Kidney tubule cell (primary cell): ENCODE data around the gene ISX.
A peak's percentile ranks its signal among the peaks of the same experiment; 100 is the strongest.
"Not testable (repeated sequence)": the region's sequence is repeated elsewhere in the genome, so short reads cannot be mapped to it uniquely, and the experiment has no call there.

ENCODE experiments used
- DNase-seq: peaks from one replicate; pipeline ENCODE4 v3.0.0-alpha.2; 2018; ENCODE audit warnings: low spot score

Gene ISX

DNA sequence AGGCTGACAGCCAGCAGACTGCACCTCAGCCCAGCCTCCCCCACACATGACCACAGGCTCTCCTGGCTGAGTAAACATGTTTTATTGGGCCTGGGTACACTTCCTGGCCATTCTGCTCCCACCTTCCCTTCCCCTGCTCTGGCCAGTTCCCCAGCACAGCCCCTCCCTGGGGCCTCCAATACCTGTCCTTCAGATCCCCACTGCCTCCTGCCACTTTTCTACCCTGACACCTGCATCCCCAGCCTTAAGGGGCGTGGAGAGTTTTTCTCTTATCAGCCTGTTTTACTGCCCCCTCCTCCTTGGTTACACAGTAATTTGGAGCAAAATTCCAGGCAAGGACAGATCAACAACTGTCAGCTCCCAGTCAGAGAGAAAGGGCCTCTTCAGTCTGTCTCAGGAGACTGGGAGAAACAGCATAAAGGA lies at the start of gene ISX:
TSS of gene ISX (plus strand) at position 363 of the 423 bp plus-strand sequence. CDS start 930 bp downstream, outside the sequence.
- no peak for DNase-seq

DNA sequence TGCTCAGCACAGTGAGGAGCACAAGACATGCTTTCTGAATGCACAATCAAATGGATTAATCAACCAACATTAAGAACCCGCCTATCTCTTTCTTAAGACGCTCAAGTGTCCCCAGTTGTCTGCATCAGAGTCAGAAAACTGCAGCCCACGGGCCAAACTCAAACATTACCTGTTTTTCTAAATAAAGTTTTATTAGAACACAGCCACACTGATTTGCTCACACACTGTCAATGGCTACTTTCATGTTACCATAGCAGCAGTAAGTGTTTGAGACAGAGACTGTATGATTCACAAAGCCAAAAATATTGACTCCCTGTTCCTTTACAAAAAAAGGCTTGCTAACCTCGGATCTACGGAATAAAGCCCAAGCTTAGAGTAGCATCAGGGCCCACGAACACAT lies 49.0 kb upstream of the ISX start:
- DNase-seq, result no peak

DNA sequence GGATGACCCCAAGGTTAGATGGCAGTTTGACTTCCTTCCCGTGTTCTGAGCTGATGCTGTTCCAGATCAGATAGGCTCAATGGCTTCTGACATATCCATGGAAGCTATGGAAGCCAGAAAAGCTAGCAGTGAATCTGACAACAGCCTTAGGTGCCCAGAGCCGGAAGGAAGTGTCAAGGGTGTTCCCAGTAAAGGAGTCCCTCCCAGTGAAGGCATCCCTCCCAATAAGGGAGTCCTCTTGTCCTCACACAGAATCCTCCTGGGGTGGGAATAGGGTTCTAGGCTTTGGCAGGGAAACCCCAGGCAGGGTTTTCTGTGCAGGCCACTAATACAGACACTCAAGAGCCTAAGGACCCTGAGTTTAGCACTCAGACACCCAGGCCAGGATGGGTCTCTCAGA lies 47.0 kb upstream of the ISX start:
- no peak for DNase-seq

DNA sequence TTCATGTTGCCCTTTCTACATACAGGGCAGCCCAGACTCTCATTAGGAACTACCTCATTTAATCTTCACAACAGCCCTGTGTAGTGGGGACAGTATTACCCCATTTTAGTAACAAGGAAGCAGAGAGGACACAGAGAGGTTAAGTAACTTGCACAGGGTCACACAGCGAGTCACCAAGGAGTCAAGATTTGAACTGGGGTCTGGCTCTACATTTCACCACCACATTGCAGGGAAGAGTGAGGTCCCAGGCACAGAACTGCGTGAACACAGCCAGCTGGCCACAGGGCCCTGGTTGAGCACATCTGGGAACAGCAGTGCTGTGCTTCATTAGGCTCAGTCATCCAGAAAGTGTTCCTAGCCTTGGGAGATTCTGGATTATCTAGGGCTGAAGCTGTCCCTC lies 45.4 kb upstream of the ISX start:
- no peak for DNase-seq

DNA sequence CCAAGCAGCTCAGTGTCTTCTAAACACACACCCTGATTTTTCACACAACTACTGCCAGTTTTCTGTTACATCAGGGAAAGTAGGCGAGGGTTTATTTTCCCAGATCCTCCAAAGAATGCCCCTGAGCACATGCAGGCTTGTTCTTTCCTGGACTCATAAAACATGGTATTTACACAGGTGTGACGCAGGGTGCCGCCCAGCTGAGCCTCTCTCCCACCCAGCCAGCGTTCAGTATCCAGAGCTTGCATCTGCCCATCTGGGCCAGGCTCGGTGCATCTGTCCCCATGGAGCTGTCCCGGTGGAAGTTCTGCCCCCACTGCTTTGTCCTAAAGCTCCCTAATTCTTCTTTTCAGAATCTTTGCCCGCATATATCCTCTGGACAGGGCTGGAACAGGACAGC lies 44.8 kb upstream of the ISX start:
- no peak for DNase-seq

DNA sequence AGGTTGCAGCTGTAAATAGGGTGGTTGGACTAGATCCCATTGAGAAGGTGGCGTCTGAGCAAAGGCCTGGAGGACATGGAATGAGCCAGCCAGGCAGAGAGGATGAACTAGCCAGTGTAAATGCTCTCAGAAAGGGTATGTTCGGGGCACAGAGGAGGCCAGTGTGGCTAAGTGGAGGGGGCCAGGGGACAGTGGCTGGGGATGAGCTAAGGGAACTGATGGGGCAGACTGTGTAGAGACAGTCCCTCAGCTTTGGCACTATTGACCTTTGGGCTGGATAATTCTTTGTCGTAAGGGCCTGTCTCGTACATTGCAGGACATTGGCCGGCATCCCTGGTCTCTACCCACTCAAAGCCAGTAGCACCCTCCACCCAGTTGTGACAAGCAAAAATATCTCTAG lies 43.7 kb upstream of the ISX start:
- DNase-seq, result no peak

DNA sequence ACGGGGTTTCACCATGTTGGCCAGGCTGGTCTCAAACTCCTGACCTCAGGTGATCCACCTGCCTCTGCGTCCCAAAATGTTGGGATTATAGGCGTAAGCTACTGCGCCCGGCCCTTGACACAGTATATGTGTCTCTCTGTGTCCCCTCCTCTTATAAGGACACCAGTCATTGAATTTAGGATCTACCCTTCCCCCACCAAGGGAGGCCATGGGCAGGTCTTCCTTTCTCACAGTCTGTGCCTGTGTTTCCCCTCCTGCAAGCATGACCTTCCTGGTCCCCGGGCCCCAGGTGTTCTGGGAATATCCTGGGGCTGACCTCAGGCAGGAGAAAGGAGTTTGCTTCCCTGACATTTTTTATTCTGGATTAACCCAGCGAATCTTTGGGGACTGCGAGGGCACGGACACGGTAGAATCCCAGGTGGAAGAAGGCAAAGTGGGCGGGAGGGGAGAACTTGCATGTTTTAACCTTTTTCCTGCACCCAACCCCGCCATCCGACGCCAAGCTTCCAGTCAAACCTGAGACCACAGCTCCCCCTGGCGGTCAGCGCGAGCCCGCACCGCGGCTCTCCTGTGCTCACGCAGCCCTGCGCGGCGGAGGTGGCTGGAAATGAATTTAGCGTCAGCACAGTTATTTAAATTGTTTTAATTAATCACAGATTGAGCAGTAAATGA lies 42.1 kb upstream of the ISX start:
- DNase-seq, result peak; percentile 68

DNA sequence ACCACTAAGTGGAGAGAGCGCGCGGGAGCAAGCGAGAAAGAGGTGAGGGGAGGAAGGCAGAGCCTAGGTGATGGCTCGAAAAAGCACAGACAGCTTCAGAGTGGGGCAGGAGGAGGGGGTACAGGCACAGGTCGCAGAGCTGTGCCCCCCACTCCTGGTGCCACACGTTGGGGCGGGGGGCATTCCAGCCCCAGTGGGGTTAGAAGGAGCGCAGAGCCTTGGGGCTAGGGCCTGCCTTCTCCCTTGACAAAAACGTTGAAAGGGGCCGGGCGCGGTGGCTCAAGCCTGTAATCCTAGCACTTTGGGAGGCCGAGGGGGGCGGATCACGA lies 41.6 kb upstream of the ISX start:
- no peak for DNase-seq

DNA sequence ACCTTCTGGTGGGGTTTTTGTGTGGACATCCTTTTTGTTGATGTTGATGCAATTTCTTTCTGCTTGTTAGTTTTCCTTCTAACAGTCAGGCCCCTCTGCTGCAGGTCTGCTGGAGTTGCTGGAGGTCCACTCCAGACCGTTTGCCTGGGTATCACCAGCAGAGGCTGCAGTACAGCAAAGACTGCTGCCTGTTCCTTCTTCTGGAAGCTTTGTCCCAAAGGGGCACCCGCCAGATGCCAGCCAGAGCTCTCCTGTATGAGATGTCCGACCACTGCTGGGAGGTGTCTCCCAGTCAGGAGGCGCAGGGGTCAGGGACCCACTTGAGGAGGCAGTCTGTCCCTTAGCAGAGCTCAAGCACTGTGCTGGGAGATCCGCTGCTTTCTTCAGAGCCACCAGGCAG lies 35.8 kb upstream of the ISX start:
- not testable (repeated sequence) for DNase-seq

DNA sequence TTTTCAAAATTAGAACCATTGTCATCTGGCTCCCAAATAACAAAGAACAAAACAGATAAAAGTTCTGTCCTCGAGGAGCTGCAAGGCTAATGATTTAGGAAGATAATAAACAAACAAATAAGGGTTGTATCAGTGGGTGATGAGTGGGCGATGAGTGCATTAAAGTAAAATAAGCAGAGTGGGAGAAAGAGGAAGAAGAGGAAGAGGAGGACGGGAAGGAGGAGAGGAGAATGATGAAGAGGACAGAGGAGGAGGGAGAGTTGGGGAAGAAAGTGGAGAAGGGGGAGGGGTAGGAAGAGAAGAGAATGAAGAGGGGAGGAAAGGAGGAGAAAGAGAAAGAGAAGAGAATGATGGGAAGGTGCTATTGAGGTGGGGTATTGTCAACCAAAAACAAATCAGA lies 33.4 kb upstream of the ISX start:
- DNase-seq, result no peak

DNA sequence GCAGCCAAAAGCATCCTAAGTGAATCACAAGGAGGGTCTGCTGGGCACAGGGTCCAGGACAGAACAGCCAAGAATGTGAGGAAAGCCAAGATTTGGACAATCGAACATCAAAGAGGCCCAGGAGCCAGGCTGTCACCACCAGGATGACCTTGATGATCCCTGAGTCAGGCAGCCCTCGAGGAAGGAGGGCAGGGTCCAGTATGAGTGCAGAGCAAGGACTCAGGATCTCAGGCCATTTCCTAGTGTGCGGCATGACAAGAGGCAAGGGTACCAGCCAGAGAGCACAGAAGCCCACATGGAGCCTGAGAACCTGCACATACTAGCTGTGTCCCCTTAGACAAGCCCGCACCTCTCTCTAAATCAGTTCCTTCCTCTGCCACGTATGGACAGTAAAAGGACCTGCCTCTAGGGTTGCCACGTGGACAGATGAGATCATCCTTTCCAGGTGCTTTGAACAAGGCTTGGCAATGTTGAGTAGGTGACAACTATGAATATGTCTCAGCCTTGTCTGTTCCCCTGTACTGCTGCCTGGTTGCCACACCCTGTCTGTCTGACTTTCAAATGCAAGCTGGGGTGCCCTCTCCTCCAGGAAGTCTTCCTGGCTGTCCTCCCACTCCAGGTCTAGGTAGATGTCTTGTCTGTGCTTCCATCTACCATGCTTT lies 32.2 kb upstream of the ISX start:
- DNase-seq, result no peak

DNA sequence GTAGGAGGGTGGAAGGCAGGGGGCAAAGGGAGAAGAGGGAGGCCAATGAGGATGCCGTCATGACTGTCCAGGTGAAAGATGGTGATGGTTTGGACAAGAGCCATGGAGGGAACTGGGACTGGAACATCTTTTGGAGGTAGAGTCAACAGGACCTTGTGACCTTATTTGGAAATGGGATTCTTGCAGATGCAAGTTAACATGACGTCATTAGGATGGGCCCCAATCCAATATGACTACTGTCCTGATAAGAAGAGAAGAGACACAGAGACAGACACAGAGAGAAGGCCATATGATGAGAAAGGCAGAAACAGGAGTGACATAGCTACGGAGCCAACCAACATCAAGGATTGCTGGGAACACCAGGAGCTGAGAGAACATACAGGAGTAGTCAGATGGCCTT lies 31.0 kb upstream of the ISX start:
- no peak for DNase-seq

DNA sequence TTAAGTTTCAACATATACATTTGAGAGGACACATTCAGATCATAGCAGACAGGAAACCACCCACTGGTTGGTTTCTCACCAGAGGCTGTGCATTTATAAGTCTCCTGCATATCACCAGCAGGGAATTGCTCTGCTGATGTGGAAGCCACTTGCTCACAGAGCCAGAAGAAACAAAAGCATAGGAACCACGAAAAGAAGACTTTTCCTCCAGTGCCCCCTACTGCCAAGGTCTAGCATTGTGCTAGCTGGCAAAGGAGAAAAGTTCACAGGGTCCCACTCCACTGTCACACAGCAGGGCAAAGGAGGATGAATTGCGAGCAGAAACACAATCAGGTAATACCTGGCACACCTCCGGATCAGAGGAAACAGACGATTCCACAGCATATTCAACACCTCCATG lies 28.9 kb upstream of the ISX start:
- DNase-seq, result peak; percentile 25

DNA sequence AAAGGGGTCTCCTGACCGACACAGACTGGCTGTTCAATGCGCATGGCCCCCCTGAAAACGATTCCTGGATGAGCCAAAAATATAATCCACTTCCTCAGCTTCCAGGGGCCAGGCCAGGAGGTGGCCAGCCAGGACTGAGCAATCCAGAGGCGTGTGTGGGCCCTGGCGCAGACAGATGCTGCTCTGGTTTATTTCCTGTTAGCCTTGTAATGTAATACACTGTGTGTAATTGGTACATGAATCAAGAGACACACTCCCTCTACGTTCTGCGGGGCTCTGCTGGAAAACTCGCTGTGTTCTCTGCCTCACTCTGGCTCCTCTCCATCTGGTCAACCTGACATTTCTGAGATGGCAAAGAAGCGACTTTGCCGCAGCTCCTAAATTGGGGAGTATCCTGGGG lies 26.3 kb upstream of the ISX start:
- DNase-seq, result peak; percentile 60

DNA sequence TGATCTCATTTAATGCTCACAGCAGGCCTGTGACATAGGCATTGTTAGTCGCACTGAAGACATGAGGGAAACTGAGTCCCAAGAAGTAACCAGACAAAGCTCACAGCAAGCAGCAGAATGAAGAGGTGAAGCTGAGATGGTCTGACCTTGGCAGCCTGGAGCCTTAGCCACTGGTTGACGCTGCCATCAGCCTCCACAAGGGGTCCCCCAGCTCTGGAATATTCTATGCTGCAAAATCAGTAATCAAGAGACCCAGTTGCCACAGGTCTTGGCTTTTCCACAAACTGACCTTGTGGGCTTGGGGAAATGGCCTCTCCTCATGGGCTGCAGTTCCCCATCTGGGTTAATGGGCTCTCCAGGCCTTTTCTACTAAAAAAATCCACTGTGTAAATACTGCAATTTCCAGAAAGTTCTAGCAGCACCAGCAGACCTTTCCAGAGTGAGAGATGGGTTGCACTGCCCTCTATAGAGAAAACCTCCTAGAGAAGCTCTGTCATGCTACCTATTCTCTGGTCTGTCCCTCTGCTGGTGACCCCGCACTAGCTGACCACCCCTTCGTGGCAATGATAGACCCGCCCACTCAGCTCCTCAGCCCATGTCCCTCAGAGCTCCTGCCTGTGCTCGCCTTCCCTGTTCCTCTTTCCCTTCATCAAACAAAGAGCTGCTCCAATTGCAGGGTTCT lies 22.6 kb upstream of the ISX start:
- DNase-seq, result no peak

DNA sequence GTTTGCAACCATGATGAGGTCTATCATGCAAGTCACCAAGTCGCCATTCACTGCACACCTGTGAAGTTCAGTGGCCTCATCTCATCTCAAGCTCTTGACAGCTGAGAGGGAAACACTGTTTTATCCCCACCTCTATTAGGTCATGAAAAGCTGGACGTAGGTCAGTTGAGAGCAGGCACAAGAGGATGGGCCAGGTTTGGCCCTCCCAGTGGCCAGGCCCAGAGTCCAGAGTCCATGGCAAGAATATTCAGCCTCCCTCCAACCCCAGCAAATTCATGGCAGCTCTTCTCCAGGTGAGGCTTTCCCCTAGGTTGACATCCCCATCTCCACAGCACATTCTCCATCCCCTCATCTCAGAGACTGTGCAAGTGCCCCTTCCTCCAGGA lies 22.0 kb upstream of the ISX start:
- DNase-seq, result no peak

DNA sequence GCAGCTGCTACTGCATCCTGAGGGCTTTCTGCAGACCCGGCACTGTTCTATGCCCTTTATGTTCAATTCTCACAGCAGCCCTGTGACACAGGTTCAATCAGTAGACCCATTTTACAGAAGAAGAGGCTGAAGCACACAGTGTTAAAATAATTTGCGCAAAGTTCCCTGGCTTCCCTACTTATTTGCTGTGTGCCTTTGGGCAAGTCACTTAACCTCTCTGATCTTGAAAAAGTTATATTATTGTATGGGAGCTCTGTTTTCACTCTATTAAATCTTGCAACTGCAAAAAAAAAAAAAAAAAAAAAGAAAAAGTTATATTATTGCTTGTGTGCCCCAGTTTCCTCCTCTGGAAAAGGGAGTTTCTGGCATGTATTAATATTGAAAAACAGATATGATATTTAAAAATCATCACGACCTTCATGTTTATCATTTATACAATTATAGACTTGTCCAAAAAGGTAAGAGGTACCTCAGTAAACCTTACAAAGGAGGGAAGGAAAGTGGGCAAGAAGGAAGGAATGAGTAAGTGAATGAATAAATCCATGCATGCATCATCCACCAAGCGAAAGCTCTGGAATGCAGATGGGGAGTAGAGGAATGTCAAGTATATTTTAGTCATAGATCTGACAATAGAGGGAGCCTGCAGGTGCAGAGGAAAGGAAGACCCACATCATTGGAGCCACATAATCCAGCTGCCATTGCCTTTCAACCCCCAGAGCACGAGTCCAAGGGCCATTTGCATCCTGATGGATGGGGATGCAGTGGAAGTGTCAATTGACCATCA lies 21.2 kb upstream of the ISX start:
- peak; percentile 64 for DNase-seq

DNA sequence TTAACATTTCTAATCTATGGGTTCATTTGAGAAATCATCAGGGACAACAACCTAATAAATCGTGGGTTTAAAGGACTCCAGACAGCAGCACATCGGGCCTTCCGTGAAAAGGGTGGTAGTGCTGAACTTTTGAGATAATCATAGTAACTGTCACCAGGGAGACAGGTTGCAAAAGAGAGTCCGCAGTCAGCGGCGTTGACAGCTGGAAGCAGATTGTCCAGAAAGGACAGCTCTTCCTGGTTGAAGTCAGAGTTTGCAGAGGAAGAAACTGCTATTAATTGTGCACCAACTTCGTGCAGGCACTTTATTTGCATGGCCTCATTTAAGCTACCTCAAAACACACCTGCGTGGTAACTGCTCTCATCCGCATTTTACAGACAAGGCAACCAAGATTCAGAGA lies 20.5 kb upstream of the ISX start:
- no peak for DNase-seq

DNA sequence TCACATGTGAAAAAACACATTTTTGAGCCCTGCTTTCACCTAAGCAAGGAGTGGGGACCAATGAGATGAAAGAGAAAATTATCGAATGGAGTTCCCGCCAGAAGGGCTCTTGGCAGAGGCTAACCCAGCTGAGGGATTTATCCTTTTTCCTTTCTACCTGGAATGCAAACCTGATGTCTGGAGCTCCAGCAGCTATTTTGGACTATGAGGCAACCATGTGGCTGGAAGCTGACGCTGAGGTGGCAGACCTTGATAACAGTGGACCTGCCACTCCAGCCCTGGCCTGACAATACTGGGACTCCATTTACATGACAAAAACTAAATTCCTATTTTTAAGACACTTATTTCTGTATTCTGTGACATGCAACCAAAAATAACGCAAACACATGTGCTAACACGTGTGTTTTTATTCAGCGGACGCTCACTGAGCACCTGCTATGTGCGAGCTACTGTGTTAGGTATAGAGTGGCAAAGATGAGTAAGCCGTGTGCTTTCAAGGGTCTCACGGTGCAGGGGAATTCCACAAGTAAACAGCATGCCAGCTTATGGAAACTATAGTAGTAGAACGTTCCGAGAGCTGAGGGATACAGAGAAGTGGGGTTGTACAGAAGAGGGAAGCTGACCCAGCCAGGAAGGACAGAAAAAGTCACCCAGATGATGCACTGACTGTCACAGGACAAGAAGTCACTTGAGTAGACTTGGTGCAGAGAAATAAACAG lies 19.1 kb upstream of the ISX start:
- no peak for DNase-seq

DNA sequence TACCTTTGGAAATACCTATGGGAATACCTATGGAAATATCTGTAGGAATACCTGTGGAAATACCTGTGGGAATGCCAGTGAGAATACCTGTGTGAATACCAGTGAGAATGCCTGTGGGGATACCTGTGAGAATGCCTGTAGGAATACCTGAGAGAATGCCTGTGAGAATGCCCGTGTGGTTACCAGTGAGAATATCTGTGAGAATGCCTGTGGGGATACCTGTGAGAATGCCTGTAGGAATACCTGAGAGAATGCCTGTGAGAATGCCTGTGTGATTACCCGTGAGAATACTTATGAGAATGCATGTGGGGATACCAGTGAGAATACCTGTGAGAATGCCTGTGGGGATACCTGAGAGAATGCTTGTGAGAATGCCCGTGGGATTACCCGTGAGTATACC lies 15.9 kb upstream of the ISX start:
- DNase-seq, result not testable (repeated sequence)

DNA sequence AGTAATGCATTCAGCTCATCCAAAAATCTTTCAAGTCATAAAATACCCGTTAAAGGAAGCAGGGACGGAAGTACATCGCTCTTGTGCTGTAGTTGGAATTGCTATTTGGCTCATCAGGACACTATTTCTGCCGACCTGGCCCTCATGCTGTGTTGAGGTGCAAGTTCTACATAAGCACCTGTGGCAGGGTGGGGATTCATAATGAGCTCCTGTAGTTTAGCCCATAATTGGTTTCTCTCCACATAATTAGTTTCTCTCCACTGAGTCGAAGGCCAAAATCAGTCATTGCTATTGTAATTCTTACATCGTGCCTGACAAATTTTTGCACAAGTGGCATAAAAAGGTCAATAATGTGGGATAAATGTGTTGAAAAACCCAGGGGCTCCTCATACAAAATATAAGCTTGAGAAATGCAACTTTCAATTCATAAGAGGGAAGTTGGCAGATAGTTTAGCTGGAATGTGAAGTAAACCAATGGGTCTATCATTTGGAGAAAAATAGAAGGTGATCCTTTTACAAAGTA lies 14.9 kb upstream of the ISX start:
- no peak for DNase-seq

DNA sequence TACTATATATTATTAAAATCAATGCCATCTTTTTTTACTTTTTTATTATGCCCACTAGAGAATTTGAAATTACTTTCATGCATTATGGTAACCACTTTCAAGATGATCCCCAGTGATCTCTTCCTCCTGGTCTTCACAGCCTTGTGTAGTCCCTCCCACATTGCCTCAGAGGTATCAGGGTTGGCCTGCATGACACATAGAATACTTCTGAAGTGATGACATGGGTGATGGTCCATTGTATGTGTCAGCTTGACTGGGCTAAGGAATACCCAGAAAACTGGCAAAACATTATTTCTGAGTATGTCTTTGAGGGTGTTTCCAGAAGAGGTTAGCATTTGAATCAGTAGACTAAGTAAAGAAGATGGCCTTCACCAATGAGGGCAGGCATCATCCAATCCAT lies 14.2 kb upstream of the ISX start:
- peak; percentile 60 for DNase-seq
